Right forelimb (tissue), 1 donor: ENCODE data around the gene IGF1R.

Source experiments
- DNase-seq: peaks from one replicate; pipeline ENCODE4 v3.0.0-alpha.2; 2018

IGF1R gene

DNA sequence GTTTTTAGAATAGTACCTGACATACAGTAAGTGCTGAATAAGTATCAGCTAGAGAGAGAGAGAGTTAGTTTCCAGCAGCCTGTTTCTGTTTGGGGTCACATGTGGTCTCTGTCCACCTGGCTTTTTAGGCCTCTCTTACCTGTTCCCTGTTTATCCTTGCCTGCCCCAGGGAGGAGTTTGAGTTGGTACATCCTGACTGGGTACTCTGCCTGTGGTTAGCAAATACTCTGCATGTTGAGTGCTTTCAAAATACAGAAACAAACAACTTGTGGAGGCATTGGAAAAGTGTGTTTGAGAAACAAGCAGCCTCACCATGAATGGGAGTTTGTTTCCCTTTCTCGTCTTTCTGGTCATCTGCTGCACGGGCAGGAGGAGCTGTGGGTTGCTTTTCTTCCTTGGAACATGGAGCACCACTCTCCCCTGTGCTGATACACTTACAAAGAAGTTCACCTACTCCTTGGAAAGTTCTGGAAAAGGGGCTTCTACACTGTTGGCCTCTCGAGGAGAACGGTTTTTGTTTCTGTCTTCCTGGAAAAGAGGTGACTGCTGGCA is 193.2 kb downstream of the IGF1R start:
- DNase-seq = no peak

GRCh38 chr15:98842192-98842972 is 194.0 kb downstream of the IGF1R start:
- no peak for DNase-seq

DNA sequence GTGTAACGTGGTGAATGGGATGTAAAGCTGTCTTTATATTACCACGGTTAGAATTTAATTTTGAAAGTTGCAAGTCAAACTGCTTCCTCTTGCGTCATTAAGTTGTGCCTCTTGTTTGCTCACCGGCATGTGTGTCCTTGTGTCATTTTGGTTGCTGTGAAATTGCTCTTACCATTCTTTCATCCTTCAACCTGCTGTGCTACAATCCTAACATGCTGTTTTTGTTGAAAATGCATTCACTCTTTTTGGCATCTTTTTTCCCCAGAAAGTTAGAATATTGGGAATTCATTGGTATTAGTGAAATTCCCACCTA is 194.6 kb downstream of the IGF1R start:
- no peak for DNase-seq

- DNase-seq = no peak
These were observed 195.5 kb downstream of the IGF1R start for GRCh38 chr15:98843844-98844243.

- no peak for DNase-seq
These were observed 195.9 kb downstream of the IGF1R start for GRCh38 chr15:98844261-98844660.

GRCh38 chr15:98845138-98845884 is 197.0 kb downstream of the IGF1R start:
- no peak for DNase-seq

DNA sequence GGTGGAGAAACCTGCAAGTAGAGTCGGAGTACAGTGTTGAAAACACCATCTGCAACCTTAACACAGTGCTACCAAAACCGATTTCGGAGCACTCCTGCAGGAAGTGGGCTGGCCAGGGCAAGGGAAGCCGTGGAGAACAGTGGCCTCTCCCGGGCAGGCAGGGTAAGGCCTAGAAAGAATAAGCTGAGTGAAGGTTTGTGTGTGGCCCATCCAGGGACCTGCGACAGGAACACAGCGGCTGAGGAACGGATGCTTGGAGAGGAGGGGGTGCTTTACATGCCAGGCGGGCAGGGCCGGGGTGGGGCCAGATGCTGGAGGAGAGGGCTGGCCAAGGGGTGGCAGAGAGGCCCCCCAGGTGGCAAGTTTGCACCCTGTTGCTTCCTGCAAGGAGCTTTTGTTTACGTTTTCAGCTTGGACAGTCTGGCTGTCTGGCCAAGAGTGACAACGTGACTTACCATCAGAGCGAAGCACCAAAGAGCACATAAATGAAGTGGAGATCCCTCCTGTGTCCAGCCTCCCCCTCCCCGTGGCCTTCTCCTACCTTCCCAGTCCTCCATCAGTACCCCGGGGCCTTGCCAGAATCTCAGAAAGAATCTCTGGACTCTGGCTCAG is 202.7 kb downstream of the IGF1R start:
- DNase-seq = peak; percentile 78

- DNase-seq = peak; percentile 92
These were observed 204.8 kb downstream of the IGF1R start for GRCh38 chr15:98853161-98853560.

DNA sequence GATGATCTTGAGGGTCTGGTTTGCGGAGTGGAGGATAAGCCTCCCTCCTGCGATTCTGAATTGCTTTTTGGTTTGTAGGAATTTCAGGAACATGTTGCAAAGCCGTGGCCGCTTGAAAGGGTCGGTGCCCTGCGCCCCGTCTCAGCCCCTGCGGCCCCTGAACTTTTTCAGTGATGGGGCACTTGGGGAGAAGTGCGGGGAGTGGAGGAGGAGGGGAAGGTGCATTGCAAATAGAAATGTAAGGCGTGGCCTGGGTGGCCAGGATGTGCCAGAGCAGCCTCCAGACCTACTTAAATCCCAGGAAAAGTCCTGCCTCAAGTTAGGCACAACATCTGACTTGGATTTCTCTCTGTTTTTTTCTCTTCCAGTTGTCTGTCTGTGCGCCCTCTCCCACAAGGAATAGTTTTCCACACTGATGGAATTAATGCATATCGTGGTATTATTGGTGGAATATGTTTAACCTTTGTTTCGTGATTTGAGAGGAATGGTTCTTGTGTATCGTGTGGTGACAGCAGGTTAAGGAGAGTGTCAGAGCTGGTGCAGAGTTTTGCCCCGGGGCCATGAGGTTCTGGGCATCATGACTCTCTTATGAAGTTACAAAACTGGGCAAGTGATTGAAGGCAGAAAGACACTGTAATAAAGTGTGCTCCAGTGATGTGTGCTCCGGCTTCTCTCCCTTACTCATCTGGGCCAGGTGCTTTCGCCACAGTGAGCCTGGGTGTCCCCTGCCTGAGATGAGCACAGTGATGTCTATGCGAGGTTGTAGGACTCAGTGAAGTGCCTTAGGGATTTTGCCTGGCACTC is 205.5 kb downstream of the IGF1R start:
- DNase-seq = peak; percentile 52

DNA sequence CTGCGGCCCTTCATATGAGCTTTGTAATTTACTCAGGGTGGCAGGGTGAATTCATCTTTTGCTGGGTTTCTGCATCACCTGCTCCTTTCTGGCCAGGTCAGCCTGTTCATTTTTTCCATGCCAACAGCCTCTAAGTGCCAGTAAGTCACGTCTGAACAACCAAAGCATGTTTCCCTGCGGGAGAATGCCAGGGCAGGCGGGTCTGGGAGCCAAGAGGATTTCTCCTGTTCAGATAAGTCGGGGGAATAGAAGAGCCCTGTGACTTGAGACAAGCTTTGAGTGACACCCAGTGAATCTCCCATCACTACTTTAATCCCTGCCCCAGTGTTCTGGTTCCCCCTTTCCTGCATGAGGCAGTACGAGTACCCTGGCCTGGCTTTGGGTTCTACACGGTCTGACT is 206.2 kb downstream of the IGF1R start:
- DNase-seq = peak; percentile 16

DNA sequence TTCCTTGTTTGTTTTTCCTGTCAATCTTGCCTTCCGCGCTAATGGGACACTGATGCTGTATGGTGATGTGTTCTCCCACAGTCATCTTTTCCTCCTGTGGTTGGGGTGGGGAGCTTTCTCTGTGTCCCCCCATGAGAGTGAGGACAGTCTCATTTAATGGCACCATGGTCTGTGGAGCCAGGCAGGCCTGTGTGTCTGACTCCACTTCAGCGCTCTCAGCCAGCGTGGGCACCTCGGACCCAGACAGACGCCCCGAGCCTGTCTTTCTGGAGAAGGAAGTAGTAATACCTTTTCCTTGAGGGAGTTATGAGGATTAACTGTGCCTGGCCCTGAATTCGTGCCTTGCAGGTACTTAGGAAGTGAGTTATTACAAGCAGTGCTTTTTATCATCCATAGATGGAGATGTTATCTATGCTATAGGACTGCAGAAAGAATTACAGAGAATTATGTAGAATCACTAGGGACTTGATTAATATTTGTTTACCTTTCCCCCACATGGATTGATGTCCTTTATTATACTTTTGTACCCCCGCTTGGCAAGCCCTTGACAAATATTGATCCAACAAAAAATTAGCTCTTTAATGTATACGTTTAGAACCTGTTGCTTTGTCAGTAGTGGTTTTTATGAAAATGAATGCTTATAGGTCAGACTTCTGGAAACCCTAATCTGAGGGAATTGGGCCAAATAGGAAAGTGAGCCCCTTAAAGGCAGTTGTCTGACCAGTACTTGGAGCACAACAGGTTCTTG is 206.9 kb downstream of the IGF1R start:
- DNase-seq = peak; percentile 13

GRCh38 chr15:98855815-98856531 is 207.6 kb downstream of the IGF1R start:
- DNase-seq = peak; percentile 36

DNA sequence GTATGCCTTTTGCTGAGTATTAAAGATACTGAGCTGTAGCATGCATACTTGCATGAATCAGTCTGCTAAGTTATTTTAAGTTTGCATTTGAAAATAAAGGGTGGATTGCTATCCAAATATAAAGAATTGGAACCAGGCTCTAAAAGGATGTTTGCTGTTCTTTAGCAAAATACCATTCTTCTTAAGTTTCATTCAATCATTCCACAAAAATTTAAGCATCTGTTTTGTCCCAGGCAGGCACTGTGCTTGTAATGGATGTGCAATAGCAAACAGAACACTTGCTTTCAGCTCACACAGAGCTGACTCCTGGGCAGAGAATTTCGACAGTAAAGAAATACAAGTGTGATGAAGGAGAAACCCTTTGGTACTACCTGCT is 208.2 kb downstream of the IGF1R start:
- DNase-seq = peak; percentile 21

- DNase-seq = peak; percentile 19
These were observed 210.3 kb downstream of the IGF1R start for GRCh38 chr15:98858610-98859023.

- no peak for DNase-seq
These were observed 210.8 kb downstream of the IGF1R start for GRCh38 chr15:98859149-98859548.

DNA sequence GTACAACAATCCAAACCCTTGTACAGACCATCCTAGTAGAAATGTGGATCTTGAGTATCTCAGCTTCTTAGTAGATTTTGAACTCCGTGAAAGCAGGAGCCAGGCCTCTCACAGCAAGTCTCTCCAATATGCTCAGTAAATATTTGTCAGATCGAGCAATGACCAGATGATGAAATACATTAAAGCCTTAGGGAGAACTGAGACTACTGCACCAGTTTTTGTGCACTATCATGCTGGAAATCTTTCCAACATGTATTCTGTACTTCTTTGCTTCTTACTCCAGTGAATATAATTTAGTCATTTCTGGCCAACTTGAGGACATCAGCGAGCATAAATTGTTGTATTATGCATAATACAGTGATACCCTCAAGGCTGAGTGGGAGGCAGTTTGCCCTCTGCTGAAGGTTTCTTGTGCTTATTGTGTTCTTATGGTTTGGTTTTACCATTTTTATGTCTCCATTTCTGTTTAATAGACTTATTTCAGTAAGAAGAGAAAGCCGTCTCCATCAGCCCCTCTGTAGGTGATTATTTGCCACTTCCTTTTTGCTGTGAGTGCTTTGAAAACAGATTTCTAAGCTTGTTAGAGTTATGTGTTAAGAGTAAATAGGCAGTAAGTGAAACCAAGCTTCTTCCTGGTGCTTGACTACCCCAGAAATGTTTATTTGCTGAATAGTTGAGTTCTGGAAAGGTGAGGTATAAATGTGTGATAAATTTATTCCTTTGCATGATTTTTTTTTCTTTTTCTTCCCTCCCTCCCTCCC is 212.1 kb downstream of the IGF1R start:
- peak; percentile 12 for DNase-seq

GRCh38 chr15:98861188-98861587 is 212.8 kb downstream of the IGF1R start:
- DNase-seq = peak; percentile 31

GRCh38 chr15:98863983-98864382 is 215.6 kb downstream of the IGF1R start:
- DNase-seq = peak; percentile 20

GRCh38 chr15:98865397-98866339 is 217.3 kb downstream of the IGF1R start:
- DNase-seq = peak; percentile 88
